Measurements from ENCODE around the gene TRA2B.
"Not testable (repeated sequence)": the region's sequence is repeated elsewhere in the genome, so short reads cannot be mapped to it uniquely, and the experiment has no call there.

The TRA2B gene

DNA sequence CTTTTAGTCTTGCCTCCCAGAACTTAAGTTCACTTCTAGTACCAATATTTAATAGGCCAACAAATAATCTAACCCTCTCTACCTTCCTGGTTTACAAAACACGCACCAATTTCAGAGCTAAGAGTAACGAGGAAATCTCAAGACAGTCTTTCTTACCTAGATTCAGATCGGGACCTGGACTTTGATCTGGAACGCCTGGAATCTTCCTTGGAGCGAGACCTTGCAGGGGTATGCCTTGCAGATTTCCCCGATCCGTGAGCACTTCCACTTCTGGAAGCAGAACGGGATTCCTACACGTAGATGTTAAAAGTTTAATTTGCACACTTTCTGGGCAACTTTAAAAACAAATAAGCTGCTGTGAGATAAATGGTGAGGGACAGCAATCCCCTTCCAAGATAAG is 11.4 kb downstream of the TRA2B start:
- no peak for DNase-seq

DNA sequence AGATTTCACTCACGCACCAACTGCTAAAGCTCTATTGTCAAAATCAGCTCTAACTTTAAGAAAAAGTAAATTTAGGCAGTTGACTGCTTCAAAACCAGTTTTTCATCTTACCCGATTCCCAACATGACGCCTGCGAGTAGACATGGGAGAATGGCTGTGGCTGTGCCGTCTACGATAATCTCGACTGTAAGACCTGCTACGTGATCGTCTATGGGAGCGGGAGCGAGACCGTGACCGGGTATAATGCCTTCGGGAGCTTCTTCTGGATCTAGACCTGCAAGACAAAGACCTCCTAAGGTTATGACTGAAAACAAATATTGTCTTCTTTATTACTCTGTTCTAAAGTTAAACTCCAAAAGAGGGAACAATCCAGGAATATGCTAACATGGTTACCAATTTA is 12.5 kb downstream of the TRA2B start:
- no peak for DNase-seq

DNA sequence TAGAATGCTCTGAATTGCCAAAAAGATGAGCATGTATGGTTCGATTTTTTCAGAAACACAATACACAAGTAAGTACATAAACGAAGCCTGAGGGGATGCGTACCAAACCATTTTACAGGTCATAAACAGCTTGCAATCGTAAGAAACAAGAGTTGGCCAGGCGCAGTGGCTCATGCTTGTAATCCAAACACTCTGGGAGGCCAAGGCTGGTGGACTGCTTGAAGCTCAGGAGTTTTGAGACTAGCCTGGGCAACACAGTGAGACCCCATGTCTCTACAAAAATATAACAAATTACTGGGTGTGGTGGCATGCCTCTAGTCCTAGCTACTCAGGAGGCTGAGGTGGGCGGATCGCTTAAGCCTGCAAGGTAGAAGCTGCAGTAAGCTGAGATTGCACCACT is 13.4 kb downstream of the TRA2B start:
- DNase-seq, result peak; percentile 0

GRCh38 chr3:185920184-185920583 is 17.6 kb downstream of the TRA2B start:
- DNase-seq, result peak; percentile 1

DNA sequence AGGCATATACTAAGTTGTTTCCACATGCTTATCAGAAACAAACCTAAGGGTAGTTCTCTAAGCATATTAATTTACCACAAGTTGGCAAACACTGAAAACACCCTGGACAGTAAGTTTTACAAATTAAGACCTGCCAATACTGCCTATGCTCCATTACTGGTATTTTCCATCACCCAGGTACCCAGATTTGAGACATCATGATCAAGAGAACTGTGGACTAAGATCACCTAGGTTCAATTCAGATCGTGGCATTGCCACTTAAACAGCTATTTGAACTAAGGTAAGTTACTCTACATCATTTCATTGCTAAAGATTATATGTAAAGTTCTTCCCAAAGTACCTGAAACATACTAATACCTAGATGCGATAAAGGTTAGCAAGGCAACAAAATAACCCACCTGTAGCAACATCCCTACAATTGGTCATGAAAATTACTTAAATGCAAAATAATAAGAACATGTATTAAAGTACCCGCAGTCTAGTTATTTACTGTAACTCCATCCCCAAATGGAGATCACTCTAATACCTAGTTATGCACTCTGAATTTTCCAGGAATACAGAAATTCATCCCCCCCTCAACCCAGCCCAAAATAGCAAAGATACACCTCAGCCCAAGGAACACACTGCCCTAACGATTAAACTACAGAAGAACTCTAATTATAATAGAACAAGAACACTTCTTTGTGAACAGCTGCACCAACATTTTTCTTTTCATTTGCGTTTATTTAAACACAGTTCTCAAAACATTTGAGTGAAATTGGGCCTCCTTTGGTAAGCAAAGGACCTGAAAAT is 21.6 kb downstream of the TRA2B start:
- DNase-seq, result peak; percentile 1

DNA sequence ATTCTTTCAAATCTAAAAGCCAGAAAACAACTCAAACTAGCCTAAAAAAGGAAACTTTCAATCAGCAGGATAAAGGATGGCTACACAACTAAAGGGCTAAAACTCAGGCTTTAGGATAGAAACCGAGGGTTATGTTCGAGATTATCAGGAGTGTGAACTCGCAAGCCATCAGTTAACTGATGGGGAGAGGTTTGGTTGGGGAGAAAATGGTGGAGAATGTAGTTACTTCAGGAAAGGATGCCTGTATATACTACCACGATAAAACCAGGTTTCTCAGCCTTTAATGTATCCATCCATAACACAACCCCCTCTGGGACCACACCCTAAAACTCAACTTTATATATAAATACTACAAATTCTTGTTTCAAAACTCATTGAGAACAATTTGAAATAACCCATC is 22.2 kb downstream of the TRA2B start:
- no peak for DNase-seq

GRCh38 chr3:185914911-185915629 is 22.7 kb downstream of the TRA2B start:
- peak; percentile 6 for DNase-seq

DNA sequence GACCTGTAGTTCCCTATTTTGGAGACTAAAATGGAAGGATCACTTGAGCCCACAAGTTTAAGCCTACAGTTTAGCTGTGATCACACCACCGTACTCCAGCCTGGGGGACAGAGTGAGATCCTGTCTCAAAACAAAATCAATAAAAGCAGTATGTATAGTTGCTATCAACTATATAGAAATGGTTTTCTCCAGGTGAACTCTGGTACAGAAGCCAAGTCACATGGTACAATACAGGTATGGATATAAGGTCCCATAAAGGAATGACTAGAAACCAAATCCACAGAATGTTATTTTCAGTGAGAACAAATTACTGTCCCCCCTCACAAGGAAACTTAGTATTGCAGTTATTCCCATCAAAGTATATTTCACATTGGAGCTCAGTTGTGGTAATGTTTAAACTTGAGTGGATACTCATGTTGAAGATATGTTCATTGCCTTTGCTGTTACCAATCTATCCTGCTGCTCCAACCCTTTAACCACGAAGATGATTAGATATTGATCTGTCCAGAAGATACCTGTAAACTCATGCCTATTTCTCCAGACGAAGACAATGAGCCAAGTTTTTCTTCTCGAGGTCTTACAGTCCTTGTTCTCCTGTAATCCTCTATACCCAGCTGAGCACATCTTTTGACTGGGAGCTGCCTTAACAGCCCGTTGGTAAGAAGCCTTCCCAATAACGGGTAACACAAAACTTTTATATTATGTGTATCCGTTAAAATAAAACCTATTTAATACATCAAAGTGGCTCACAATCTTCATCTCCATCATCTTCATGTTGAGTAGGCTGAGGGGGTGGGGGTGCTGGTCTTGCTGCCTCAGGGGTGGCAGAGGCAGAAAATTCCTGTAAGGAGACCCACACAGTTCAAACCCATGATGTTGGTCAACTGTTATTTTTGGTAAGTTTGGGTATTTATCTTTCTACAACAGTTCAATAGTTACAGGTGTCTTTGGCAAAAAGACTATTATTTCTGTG is 24.6 kb downstream of the TRA2B start:
- DNase-seq, result peak; percentile 30

GRCh38 chr3:185912512-185912911 is 25.3 kb downstream of the TRA2B start:
- peak; percentile 6 for DNase-seq

DNA sequence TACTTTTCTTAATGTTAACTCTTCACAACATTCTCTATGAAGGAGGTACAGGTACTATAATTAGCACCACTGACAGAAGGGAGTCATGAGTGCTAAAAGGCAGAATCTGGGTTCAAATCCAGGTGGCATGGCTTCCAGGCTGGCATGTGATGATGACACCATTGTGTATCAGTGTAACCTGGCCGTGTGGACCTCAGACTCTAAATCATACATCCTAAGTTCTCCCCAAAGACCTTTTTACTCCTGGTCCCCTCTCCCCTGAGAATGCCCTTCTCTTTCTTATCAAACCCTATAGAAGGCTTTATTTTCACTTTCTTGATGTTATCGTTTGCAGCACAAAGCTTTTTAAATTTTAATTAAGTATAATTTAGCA is 26.8 kb downstream of the TRA2B start:
- peak; percentile 6 for DNase-seq

DNA sequence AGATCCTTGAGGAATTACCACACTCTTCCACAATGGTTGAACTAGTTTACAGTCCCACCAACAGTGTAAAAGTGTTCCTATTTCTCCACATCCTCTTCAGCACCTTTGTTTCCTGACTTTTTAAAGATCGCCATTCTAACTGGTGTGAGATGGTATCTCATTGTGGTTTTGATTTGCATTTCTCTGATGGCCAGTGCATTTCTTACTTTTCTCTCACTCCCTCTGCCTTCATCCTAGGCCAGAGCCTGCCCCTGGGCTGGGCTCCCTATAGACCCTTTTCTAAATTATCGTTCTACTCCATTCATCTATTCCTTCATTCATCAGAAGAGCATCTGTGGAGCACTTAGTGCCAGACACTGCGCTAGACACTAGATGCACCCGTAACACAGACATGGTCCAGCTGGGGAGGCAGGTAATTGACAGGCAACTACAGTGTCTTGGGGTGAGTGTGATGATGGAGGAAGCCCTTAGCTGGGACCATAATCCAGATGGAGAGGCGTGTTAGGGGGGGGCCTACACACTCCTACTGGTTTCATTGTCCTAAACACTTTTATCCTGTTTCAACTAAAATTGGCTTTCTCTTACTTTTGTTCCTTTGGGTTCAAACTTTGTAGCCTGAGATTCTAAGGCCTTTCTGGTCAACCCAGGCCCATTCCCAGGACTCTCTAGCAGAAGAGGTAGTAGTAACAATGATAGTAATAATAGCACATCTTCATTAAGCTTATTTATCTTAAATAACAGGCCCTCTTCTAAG is 27.3 kb downstream of the TRA2B start:
- DNase-seq, result peak; percentile 19

DNA sequence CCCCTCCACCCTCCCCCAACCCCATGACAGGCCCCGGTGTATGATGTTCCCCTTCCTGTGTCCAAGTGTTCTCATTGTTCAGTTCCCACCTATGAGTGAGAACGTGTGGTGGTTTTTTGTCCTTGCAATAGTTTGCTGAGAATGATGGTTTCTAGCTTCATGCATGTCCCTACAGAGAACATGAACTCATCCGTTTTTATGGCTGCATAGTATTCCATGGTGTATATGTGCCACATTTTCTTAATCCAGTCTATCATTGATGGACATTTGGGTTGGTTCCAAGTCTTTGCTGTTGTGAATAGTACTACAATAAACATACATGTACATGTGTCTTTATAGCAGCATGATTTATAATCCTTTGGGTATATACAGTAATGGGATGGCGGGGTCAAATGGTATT is 27.9 kb downstream of the TRA2B start:
- not testable (repeated sequence) for DNase-seq

GRCh38 chr3:185900228-185900627 is 37.6 kb downstream of the TRA2B start:
- DNase-seq, result no peak

- no peak for DNase-seq
Measured at GRCh38 chr3:185896636-185897035, 41.2 kb downstream of the TRA2B start.

DNA sequence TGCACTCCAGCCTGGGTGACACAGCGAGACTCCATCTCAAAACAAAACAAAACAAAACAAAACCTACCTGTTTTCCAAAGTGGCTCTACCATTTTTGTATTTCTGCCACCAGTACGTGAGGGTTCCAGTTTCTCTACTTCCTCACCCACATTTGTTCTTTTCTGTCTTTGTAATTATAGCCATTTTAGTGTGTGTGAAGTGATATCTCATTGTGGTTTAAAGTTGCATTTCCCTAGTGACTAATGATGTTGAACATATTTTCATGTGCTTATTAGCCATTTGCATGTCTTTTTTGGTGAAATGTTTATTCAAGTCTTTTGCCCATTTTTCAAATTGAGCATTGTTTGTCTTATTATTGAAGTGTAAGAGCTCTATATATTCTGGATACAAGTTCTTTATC is 50.7 kb downstream of the TRA2B start:
- peak; percentile 20 for DNase-seq

DNA sequence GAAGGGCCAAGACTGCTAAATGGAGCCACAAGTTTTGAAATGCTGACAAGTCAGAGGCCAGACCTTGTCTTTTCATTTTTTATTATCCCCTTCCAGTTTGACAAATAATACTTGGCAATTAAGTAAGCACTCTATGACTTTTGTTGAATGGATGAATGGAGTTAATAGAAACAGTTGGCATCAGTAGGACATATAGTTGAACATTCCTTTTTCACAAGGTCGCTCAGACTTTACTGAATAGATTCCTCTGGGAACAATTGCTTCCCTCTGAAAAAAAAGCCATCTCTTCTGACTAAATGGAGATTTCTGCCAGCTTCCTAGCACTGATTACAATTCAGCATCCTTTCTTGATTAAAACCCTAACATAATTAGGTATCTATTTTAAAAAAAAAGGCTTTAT is 53.2 kb downstream of the TRA2B start:
- DNase-seq, result no peak

- DNase-seq, result no peak
Measured at GRCh38 chr3:185881926-185882325, 55.9 kb downstream of the TRA2B start.

DNA sequence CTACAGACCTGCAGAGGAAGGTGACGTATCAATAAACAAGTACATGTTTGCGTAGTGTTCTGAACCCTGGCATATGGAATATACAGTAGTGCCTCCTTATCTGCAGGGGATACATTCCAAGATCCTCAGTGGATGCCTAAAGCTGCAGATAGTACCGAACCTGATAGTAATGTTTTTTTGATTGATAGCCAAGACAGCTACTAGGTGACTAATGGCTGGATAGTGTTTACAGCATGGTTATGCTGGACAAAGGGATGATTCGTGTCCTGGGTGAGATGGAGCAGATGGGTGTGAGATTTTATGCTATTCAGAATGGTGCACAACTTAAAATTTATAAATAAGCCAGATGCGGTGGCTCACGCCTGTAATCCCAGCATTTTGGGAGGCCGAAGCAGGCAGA is 57.2 kb downstream of the TRA2B start:
- DNase-seq, result no peak

GRCh38 chr3:185878920-185879319 is 58.9 kb downstream of the TRA2B start:
- no peak for DNase-seq

DNA sequence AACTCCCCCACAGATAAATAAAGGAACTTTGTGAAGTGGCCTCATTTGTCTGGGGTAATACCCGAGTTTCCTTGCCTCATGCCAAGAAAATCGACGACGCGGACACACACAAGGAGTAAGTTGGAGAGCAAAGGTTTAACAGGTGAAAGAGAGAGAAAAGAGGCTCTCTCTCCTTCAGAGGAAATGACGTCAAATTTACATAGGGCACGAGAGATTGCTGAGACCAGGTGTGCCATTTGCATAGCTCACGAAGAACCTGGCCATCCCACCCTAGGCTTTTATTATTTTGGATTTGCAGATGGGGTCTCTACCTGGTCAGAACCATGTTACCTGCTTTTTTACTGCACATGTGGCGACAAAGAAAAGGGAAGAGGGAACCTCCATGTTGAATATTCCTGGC is 63.7 kb downstream of the TRA2B start:
- no peak for DNase-seq

GRCh38 chr3:185867650-185868049 is 70.2 kb downstream of the TRA2B start:
- no peak for DNase-seq

- no peak for DNase-seq
Measured at GRCh38 chr3:185866995-185867394, 70.8 kb downstream of the TRA2B start.

DNA sequence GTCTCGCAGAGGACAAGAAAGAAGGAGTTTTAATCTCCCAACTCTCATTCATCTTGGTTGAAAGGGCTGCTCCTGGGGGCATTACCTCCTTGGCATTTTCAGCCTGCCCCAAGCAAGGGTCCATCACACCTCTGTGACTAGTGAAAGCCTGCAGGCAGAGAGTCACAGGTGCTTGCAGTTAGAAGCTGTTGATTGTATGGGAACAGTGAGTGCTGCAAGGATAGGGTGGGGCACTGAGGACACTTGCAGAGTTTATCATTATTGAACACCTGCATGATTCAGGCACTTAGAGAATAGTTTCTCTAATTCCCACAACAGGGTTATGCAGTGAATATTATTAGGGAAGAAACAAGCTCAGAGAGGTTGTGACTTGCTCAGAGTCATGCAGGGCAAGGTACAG is 71.3 kb downstream of the TRA2B start:
- DNase-seq, result peak; percentile 40
